NK-92 (cell line): ENCODE data around the gene TOX3.

Experiments used
- DNase-seq: peaks from one replicate; lab custom pipeline; 2025; ENCODE audit not compliant: unreplicated experiment; lab: John Stamatoyannopoulos, UW

TOX3 gene

DNA sequence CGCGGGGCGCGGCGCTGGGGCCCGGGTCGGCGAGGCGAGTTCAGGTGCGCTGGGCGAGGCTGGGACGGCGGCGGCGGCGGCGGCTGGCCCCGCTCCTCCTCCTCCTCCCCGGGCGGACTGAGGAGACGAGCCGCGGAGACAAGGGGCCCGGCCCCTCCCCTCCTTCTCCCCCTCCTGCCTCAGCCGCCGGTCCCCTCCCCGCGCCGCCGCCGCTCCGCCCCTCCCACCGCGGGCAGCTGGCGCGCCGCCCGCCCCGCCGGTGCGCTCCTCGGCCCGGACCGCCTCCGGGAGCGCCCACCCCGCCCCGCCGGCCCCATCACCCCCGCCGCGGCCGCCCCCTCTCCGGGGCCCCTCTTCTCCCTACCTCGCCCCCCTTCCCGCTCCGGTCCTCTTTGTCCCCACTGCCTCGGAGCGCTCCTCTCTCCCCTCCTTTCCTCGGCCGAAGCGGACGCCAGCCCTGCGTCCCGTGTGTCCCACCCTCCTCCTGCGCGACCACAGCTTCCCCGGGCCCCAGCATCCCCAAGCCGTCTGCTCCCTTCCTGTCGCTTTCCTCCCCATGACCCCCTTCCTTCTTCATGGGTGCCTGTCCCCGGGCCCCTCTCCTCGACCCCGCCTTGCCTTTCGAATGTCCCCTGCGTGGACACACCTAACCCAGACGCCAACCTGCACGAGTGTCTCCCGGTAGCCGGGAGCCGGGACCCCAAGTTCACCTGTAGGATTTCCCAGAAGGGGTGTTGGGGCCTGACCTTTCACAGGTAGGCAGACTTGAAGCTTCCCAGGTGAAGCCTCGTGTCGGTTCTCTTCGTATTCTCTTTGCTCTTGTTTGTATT is at the start of gene TOX3:
TOX3 (minus strand) TSS at position 140 of the 830 bp plus-strand sequence. CDS start 420 bp downstream, outside the sequence.
- no peak for DNase-seq

GRCh38 chr16:52592778-52593177 is 45.8 kb upstream of the TOX3 start:
- DNase-seq, result no peak

DNA sequence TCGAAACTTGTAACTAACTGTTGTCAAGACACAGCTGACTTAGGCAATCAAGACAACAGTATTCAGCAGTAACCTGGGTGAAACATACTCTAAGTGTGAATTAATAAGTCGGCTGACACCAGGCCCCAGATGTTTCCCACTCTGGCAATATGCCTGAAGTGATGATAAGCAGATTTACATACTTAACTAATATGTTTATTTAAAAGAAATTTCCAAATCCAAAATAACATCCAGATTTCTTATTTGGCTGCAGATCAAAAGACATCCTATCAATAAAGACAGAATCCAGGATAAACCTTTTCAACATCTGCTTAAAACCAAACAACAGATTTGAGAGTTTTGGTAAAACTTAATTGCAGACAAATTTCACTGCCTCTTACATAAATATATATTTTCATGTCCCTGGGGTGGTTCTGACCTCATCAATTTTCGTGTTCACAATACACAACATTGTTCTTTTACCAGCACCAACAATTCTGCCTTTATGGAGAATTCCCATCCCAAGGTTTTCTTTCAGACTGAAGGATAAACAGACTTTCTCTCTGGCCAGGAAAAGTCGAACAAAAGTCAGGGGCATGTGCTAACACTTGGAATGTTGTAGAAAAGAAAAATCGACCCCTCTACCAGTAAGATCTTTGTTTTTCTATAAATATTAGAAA is 45.1 kb upstream of the TOX3 start:
- no peak for DNase-seq

GRCh38 chr16:52591471-52591870 is 44.5 kb upstream of the TOX3 start:
- no peak for DNase-seq

- no peak for DNase-seq
Observed at GRCh38 chr16:52586159-52586558, 39.2 kb upstream of the TOX3 start.

- DNase-seq, result no peak
Observed at GRCh38 chr16:52584354-52585320, 37.7 kb upstream of the TOX3 start.

DNA sequence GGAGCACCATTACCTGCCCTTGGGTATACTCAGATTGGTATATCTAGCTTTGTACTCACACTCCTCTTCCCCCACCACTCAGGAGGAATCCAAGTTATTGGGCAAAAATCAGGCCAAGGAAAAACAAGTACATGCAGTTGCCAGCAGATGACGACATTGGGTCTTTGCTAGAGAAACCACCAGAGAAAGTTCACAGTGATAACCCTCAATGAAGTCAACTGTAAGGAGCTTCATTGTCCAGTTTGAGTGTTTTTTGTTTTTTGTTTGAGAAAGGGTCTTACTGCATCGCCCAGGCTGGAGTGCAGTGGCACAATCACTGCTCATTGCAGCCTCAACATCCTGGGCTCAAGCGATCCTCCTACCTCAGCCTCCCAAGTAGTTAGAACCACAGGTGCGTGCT is 34.6 kb upstream of the TOX3 start:
- DNase-seq, result no peak

DNA sequence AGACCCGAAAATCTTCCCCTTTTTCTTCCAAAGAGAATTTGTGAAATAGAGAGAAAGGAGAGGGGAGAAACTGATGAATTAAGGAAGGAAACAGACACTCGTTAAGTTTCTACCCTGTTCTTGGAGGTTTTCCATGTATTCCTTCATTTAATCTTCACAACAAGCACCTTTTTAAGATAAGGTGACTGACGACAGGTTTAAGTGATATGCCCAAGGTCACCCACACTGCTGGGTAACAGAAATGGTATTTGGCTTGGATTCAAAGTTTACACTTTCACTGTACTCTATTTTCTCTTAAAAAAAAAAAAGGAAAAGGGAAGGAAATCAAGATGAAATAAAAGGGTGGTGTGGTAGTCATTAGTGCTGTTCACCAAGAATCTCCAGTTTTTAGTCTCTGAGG is 33.5 kb upstream of the TOX3 start:
- DNase-seq, result no peak

GRCh38 chr16:52578829-52579498 is 32.0 kb upstream of the TOX3 start:
- DNase-seq, result no peak

- no peak for DNase-seq
Observed at GRCh38 chr16:52578007-52578828, 31.3 kb upstream of the TOX3 start.

DNA sequence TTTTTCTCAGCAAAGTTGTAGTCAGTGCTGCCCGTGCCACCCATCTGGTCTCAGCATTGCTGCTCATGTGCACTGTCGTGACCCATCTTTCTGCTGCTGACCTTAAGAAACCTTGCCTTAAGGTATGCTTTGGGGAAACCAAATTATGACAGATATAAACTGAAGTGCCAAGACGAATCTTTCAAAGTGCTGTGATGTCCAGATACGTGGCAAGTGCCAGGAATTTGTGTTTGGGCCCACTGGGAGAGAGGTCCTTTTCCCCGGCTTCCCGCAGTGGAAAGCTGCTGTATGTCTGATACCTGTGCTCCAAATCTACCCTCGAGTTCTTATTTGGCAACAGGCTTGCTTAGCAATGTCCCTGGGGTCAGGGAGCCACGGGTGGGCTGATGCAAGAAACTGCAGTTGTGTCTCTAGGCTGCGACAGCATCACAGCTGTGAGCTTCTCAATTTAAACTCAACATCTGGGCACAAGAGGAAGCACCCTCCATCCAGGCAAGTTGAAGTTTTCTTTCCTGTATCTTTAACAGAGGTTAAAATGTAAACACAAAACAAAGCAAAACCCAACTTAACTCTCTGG is 30.3 kb upstream of the TOX3 start:
- DNase-seq, result no peak

DNA sequence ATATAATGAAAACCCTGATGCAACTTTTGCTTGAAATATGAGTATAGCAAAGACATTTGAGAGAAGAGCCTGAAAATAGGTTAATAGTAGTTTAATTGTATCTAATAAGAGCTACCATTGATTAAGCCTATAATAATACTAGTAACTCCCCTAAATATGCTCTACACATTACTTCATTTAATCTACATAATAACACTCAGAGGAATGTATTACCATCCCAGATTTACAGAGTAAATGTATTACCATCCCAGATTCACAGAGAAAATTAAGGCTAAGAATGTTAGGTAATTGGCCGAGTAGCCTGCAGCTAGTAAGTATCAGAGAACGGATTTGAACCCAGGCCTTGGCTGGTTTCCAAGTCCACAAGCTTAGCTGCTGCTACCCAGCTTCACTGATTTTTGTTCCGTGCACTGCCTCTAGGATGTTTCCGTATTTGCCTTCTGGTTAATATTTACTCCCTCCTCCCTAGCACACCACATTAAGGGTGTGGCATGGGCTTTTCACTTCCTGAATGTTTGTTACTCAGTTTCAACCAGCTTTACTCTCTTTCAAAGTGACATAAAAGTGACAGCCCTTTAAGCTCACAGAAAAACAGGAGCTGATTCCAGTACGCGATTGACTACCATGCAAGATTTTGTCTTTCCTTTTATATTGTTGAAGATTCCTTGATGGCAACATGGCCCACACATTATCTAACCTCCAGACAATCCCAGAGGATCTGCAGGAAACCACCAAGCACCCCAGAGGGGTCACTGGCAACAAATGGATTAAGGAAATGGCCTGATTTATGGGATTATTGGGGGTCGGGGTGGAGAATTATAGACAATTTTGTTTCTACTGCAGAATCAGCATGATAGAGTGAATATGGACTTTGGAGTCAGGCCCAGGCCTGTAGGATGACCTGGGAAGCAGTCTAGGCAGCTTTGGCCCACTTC is 26.7 kb upstream of the TOX3 start:
- no peak for DNase-seq

GRCh38 chr16:52572656-52573055 is 25.7 kb upstream of the TOX3 start:
- DNase-seq, result no peak

DNA sequence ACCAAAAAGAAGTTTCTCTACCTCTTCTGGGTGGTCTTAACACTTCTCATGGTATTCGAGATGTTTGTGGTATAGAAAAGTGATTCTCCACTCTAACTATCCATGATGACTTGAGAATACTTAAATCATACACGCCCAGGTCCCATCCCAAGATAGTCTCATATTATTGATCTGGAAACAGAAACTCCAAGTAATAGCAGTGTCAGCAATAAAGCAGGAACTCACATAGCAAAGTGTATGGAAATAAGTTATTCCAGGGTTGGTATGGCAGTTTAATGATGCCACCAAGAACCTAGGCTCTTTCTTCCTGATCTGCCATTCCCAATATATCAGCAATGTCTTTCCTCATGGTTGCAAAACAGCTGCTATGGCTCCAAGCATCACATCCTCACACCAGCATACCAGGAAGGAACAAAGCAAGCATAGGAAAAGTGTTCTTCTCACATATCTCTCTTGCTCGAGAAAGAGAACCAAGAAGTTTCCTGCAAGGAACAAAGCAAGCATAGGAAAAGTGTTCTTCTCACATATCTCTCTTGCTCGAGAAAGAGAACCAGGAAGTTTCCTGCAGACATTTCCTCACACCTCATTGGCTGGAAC is 23.6 kb upstream of the TOX3 start:
- DNase-seq, result no peak

DNA sequence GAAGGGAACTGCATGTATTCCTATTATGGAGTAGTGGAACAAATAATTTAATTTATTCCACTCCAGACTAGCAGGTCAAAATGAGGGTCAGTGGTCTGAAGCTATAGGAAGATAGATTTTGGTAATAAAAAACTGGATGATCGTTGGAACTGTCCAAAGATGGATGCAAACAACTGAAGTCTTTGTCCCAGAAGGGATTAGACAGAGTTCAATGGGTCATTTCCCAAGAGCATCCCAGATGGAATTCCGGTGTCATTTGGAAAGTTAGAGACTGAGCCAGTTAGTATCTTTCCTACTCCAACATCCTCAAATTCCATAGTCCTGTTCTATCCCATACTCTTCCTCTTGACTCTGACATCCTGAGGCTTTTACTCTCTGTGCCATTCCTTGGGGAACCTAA is 22.8 kb upstream of the TOX3 start:
- DNase-seq, result no peak

DNA sequence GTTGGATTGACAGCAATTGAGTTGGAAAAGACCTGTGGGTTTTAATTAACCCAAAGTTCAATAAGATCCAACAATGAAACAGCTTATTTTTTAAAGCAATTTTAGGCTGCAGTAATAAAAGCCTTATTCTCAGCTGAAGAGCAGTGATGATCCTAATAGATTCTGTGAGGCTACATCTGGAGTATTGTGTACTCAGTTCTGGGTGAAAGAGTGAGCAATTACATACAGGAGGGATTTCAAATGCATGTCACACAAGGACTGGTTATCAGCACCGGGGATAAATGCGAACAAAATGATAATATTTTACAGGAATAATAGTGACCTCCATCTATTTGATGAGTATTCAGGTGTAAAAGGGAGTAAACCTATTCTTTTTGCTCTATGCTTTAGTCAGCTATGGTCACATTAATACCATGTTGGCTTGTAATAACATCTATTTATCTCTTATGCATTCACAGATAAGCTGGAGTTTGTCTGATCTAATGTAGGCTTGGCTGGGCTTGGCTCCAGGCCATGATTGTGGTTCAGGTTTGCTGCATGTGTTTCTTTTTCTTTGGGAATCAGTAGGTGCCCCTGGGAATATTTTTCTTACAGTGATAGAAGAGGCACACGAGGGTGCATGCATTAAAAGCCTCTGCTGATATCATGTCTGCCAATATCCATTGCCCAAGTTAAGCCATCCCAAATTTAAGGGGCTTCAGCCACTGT is 22.2 kb upstream of the TOX3 start:
- DNase-seq, result no peak

DNA sequence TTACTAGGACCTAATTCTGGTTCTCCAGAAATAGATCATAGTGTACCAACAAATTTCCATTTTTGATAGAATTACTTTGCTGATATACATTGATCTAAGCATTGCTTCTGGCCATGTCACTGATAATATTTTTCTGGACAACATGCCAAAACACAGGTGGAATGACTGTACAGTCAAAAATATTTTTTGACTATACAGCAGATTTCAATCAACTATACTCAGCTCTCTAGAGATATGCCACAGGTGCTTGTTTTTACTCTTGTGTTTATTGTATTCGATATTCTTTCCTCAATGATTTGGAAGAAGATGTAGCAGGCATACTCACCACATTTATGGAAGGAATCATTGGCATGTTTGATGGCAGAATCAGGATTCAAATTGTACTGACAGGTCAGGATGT is 21.6 kb upstream of the TOX3 start:
- no peak for DNase-seq

DNA sequence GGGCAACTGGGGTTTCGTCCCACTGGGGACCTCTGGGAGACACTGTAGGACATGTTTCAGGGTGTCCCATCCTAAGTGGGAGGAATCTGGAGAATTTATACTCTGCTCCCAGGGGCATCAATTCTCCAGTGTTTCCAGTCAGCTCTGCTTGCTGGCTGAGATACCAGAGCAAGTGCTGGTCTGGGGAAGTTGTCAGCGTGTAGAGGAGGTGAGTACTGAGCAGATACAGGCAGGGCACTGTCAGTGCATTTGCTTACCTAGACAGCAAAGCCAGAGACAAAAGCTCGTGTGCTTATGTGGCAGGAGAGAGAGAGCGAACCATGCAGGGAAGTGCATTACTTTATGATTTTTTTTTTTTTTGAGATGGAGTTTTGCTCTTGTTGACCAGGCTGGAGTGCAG is 20.2 kb upstream of the TOX3 start:
- no peak for DNase-seq
